Skin epidermis (tissue), 12 donors: Measurements from ENCODE around the gene RRBP1.

Experiments
- H3K27ac ChIP-seq, 21 experiments: fragments of 200-600 bp; sonication (generic) in 11 of 21; one replicate each; pipeline ENCODE4 v1.5.0; 2020; ENCODE audit warnings: mild to moderate bottlenecking in 3 of 21, inconsistent platforms in 2 of 21, moderate library complexity in 2 of 21
- H3K4me3 ChIP-seq, 7 experiments: fragments of 200-600 bp; sonication (generic) in 2 of 7; one replicate each; pipeline ENCODE4 v1.5.0; 2020; ENCODE audit warnings: inconsistent platforms in 2 of 7, mild to moderate bottlenecking in 2 of 7, moderate library complexity in 1 of 7

Gene RRBP1

GRCh38 chr20:17685168-17685567 is 3.1 kb upstream of the RRBP1 start:
- no peak overlapping the region for H3K27ac ChIP-seq

GRCh38 chr20:17684077-17684888 is 2.2 kb upstream of the RRBP1 start:
- Histone ChIP-seq H3K4me3 (no peak overlapping the region), H3K27ac (no peak overlapping the region)

More at GRCh38 chr20:17685168-17685567, 3.1 kb upstream of the RRBP1 start:
- H3K4me3 ChIP-seq, result no peak overlapping the region

GRCh38 chr20:17683218-17684076 is 1.4 kb upstream of the RRBP1 start:
- H3K27ac ChIP-seq, result no peak overlapping the region
- H3K4me3 ChIP-seq, result no peak overlapping the region

GRCh38 chr20:17682889-17683198 is 802 bp upstream of the RRBP1 start:
- Histone ChIP-seq H3K27ac (peak overlapping the region in 18 of 21 experiments; percentile 34 to 92 (median 78)), H3K4me3 (peak overlapping the region; percentile 66 to 90 (median 83))

- peak overlapping the region; percentile 66 to 92 (median 89) for H3K27ac ChIP-seq
- H3K4me3 ChIP-seq, result peak overlapping the region; percentile 66 to 90 (median 83)
Observed at GRCh38 chr20:17681726-17682102, 328 bp downstream of the RRBP1 start.

- H3K4me3 ChIP-seq, result peak overlapping the region; percentile 66 to 90 (median 83)
- H3K27ac ChIP-seq, result peak overlapping the region; percentile 66 to 92 (median 89)
Observed at GRCh38 chr20:17680836-17681725, 961 bp downstream of the RRBP1 start.

GRCh38 chr20:17679941-17680835 is 1.9 kb downstream of the RRBP1 start:
- peak overlapping the region; percentile 65 to 92 (median 89) for H3K27ac ChIP-seq

GRCh38 chr20:17678886-17679285 is 3.2 kb downstream of the RRBP1 start:
- no peak overlapping the region for H3K4me3 ChIP-seq
- H3K27ac ChIP-seq, result peak overlapping the region in 1 of 21 experiments; percentile 92

More at GRCh38 chr20:17679941-17680835, 1.9 kb downstream of the RRBP1 start:
- H3K4me3 ChIP-seq, result peak overlapping the region; percentile 66 to 90 (median 83)

GRCh38 chr20:17678295-17678694 is 3.7 kb downstream of the RRBP1 start:
- no peak overlapping the region for H3K27ac ChIP-seq
- H3K4me3 ChIP-seq, result no peak overlapping the region

- H3K4me3 ChIP-seq, result no peak overlapping the region
Observed at GRCh38 chr20:17676942-17677341, 5.1 kb downstream of the RRBP1 start.

GRCh38 chr20:17676378-17676759 is 5.7 kb downstream of the RRBP1 start:
- H3K27ac ChIP-seq, result no peak overlapping the region

More at GRCh38 chr20:17676942-17677341, 5.1 kb downstream of the RRBP1 start:
- H3K27ac ChIP-seq, result no peak overlapping the region

GRCh38 chr20:17675519-17676377 is 6.3 kb downstream of the RRBP1 start:
- Histone ChIP-seq H3K4me3 (no peak overlapping the region), H3K27ac (peak overlapping the region in 1 of 21 experiments; percentile 14)

More at GRCh38 chr20:17676378-17676759, 5.7 kb downstream of the RRBP1 start:
- no peak overlapping the region for H3K4me3 ChIP-seq

- peak overlapping the region in 1 of 21 experiments; percentile 14 for H3K27ac ChIP-seq
- H3K4me3 ChIP-seq, result no peak overlapping the region
Observed at GRCh38 chr20:17674722-17675518, 7.1 kb downstream of the RRBP1 start.

- Histone ChIP-seq H3K4me3 (no peak overlapping the region), H3K27ac (no peak overlapping the region)
Observed at GRCh38 chr20:17673084-17673483, 9.0 kb downstream of the RRBP1 start.

- peak overlapping the region in 1 of 21 experiments; percentile 44 for H3K27ac ChIP-seq
- H3K4me3 ChIP-seq, result no peak overlapping the region
Observed at GRCh38 chr20:17671565-17671964, 10.5 kb downstream of the RRBP1 start.

GRCh38 chr20:17671011-17671410 is 11.0 kb downstream of the RRBP1 start:
- Histone ChIP-seq H3K4me3 (no peak overlapping the region), H3K27ac (no peak overlapping the region)
